GM23338 (cell line): ENCODE data around the gene PCDHGA1. TPM values are rescaled to one million over a fixed set of nuclear protein-coding genes. Genes with fewer than 3 reads are reported as not detected.

ENCODE experiments used
- ATAC-seq: fragments of 200-7000 bp; cut with Tn5 transposase; 3 replicates; pipeline ENCODE4 v1.9.1; 2020
- DNase-seq: peaks from one replicate; pipeline ENCODE4 v3.0.0-alpha.2; 2015; ENCODE audit warnings: low spot score
- H2AFZ ChIP-seq: fragments of 200-600 bp; sonication (generic); 2 replicates; pipeline ENCODE4 v1.8.0; 2016; ENCODE audit warnings: antibody characterized with exemption, mild to moderate bottlenecking, moderate library complexity
- H3F3A ChIP-seq: fragments of 200-600 bp; sonication (generic); replicated peaks from 2 replicates; pipeline ENCODE4 v1.8.0; 2017; ENCODE audit warnings: antibody characterized with exemption, mixed run types, low read depth
- H3K27ac ChIP-seq: fragments of 200-600 bp; sonication (generic); 2 replicates; pipeline ENCODE4 v1.6.1; 2016; ENCODE audit warnings: low read depth
- H3K27me3 ChIP-seq: fragments of 200-600 bp; sonication (generic); 2 replicates; pipeline ENCODE4 v1.8.0; 2016; ENCODE audit warnings: mild to moderate bottlenecking, mixed run types, moderate library complexity; ENCODE audit not compliant: insufficient read depth
- H3K36me3 ChIP-seq: fragments of 200-600 bp; sonication (generic); 2 replicates; pipeline ENCODE4 v1.8.0; 2016; ENCODE audit warnings: mild to moderate bottlenecking; ENCODE audit not compliant: insufficient read depth
- H3K4me1 ChIP-seq: fragments of 200-600 bp; sonication (generic); 2 replicates; pipeline ENCODE4 v1.8.0; 2016; ENCODE audit warnings: mild to moderate bottlenecking, moderate library complexity; ENCODE audit not compliant: insufficient read depth
- H3K4me2 ChIP-seq: fragments of 200-600 bp; sonication (generic); 2 replicates; pipeline ENCODE4 v1.7.1; 2017; ENCODE audit warnings: mixed run types
- H3K4me3 ChIP-seq: fragments of 200-600 bp; sonication (generic); 2 replicates; pipeline ENCODE4 v1.6.1; 2016; ENCODE audit warnings: mixed run types
- H3K79me2 ChIP-seq: fragments of 200-600 bp; sonication (generic); replicated peaks from 2 replicates; pipeline ENCODE4 v1.8.0; 2017; ENCODE audit warnings: mild to moderate bottlenecking; ENCODE audit not compliant: insufficient read depth
- H3K9me2 ChIP-seq: fragments of 200-600 bp; sonication (generic); 2 replicates; pipeline ENCODE4 v1.8.0; 2017; ENCODE audit not compliant: insufficient read depth
- H4K20me1 ChIP-seq: fragments of 200-600 bp; sonication (generic); replicated peaks from 2 replicates; pipeline ENCODE4 v1.8.0; 2017; ENCODE audit warnings: mild to moderate bottlenecking; ENCODE audit not compliant: insufficient read depth
- H3K27ac Mint-ChIP-seq: 2 replicates; pipeline ENCODE4 v1.8.0; 2020; ENCODE audit warnings: inconsistent platforms, mild to moderate bottlenecking, moderate library complexity, mixed read lengths
- H3K27me3 Mint-ChIP-seq: 3 replicates; pipeline ENCODE4 v1.8.0; 2022; ENCODE audit warnings: low read depth, mild to moderate bottlenecking, moderate library complexity, mixed read lengths, inconsistent platforms; ENCODE audit not compliant: insufficient read depth, poor library complexity
- H3K36me3 Mint-ChIP-seq: 3 replicates; pipeline ENCODE4 v1.8.0; 2021; ENCODE audit warnings: low read depth, mild to moderate bottlenecking, inconsistent platforms, moderate library complexity, mixed read lengths
- H3K4me1 Mint-ChIP-seq: 3 replicates; pipeline ENCODE4 v1.8.0; 2020; ENCODE audit warnings: mild to moderate bottlenecking, inconsistent platforms, mixed read lengths
- H3K4me3 Mint-ChIP-seq: 3 replicates; pipeline ENCODE4 v1.8.0; 2021; ENCODE audit warnings: moderate library complexity, mild to moderate bottlenecking, inconsistent platforms, mixed read lengths
- H3K9me3 Mint-ChIP-seq: 3 replicates; pipeline ENCODE4 v1.8.0; 2020; ENCODE audit warnings: moderate library complexity, mild to moderate bottlenecking, inconsistent platforms, mixed read lengths
- CREB1 ChIP-seq: fragments of 250-450 bp; sonication (Bioruptor Pico); IDR thresholded peaks from 2 replicates; pipeline ENCODE4 v1.5.0; 2020; ENCODE audit warnings: low read depth, mild to moderate bottlenecking, moderate library complexity
- JUNB ChIP-seq: IDR thresholded peaks from one replicate; pipeline ENCODE4 v1.6.1; 2016; ENCODE audit warnings: antibody characterized with exemption; ENCODE audit not compliant: unreplicated experiment
- NANOG ChIP-seq: IDR thresholded peaks from 2 replicates; pipeline ENCODE4 v1.6.1; 2016; ENCODE audit warnings: antibody characterized with exemption, borderline replicate concordance
- POLR2AphosphoS5 ChIP-seq: IDR thresholded peaks from 2 replicates; pipeline ENCODE4 v1.6.1; 2016; ENCODE audit warnings: antibody characterized with exemption, low read depth
- REST ChIP-seq: IDR thresholded peaks from one replicate; pipeline ENCODE4 v1.6.1; 2018; ENCODE audit warnings: antibody characterized with exemption; ENCODE audit not compliant: unreplicated experiment
- ZNF114 ChIP-seq: fragments of 250-450 bp; sonication (Bioruptor Pico); IDR thresholded peaks from 2 replicates; pipeline ENCODE4 v1.5.0; 2020; ENCODE audit warnings: mild to moderate bottlenecking, moderate library complexity
- ZNF331 ChIP-seq: fragments of 250-450 bp; sonication (Bioruptor Pico); IDR thresholded peaks from 2 replicates; pipeline ENCODE4 v1.5.0; 2020; ENCODE audit warnings: low read depth, mild to moderate bottlenecking, moderate library complexity
- polyA plus RNA-seq: library from polyadenylated mRNA; unstranded; fragments of >200 nt; fragmentation: Nextera tagmentation; extraction: Ambion mirVana; gene quantifications from 2 replicates; pipeline ENCODE4 v1.2.1, GENCODE V29; 2016
- total RNA-seq: library from RNA; depleted of rRNA; stranded (reverse); fragments of >200 nt; shearing (Covaris generic); gene quantifications from 2 replicates; pipeline ENCODE4 v1.2.3, GENCODE V29; 2014
- TF ChIP-seq, protein P1 (sequence below), 2 experiments: fragments of 200-600 bp in 1 of 2; sonication (generic) in 1 of 2; conservative IDR thresholded peaks; 2 replicates each; pipeline versions ENCODE4 v1.5.1 to v1.6.1; 2016 to 2017; ENCODE audit warnings: antibody characterized with exemption in 2 of 2, low read depth in 2 of 2, mild to moderate bottlenecking in 2 of 2, moderate library complexity in 1 of 2
- TF ChIP-seq, protein P2 (sequence below): IDR thresholded peaks from 2 replicates; pipeline ENCODE4 v1.6.1; 2016; ENCODE audit warnings: antibody characterized with exemption

Gene PCDHGA1
- total and polyA plus RNA-seq, 2 experiments from 2014 or later: 0.39 to 1.7 TPM

- H3K36me3 Mint-ChIP-seq: peaks cover 61% of the 10 kb centered on the region
- peaks cover 9% of the 10 kb centered on the region for H3K4me1 Mint-ChIP-seq
- Histone ChIP-seq H2AFZ (no peak overlapping the region), H3K4me3 (no peak overlapping the region), H3K27me3 (no peaks in the 10 kb centered on the region), H3K9me2 (no peaks in the 10 kb centered on the region), H3K4me1 (peaks cover 17% of the 10 kb centered on the region; the same call in 1 of the 2 replicates), H3F3A (no peaks in the 10 kb centered on the region), H3K27ac (no peak overlapping the region), H3K36me3 (peaks cover 4% of the 10 kb centered on the region; the same call in 1 of the 2 replicates), H3K79me2 (no peaks in the 10 kb centered on the region), H4K20me1 (no peaks in the 10 kb centered on the region), H3K4me2 (no peak overlapping the region)
- DNase-seq: no peak
- no peak overlapping the region for H3K27ac Mint-ChIP-seq
- H3K9me3 Mint-ChIP-seq: peaks cover 69% of the 10 kb centered on the region
- no peak overlapping the region for H3K4me3 Mint-ChIP-seq
- TF ChIP-seq JUNB (no peak), ZNF114 (CRISPR knock-in tag) (no peak), NANOG (no peak), CREB1 (CRISPR knock-in tag) (no peak), REST (no peak), POLR2AphosphoS5 (no peak), ZNF331 (CRISPR knock-in tag) (no peak)
- TF ChIP-seq, protein P1, sequence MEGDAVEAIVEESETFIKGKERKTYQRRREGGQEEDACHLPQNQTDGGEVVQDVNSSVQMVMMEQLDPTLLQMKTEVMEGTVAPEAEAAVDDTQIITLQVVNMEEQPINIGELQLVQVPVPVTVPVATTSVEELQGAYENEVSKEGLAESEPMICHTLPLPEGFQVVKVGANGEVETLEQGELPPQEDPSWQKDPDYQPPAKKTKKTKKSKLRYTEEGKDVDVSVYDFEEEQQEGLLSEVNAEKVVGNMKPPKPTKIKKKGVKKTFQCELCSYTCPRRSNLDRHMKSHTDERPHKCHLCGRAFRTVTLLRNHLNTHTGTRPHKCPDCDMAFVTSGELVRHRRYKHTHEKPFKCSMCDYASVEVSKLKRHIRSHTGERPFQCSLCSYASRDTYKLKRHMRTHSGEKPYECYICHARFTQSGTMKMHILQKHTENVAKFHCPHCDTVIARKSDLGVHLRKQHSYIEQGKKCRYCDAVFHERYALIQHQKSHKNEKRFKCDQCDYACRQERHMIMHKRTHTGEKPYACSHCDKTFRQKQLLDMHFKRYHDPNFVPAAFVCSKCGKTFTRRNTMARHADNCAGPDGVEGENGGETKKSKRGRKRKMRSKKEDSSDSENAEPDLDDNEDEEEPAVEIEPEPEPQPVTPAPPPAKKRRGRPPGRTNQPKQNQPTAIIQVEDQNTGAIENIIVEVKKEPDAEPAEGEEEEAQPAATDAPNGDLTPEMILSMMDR (conservative IDR thresholded peaks at IDR 0.05; ENCODE audit: low read depth in 2 of 2): no peak
- TF ChIP-seq, protein P2, sequence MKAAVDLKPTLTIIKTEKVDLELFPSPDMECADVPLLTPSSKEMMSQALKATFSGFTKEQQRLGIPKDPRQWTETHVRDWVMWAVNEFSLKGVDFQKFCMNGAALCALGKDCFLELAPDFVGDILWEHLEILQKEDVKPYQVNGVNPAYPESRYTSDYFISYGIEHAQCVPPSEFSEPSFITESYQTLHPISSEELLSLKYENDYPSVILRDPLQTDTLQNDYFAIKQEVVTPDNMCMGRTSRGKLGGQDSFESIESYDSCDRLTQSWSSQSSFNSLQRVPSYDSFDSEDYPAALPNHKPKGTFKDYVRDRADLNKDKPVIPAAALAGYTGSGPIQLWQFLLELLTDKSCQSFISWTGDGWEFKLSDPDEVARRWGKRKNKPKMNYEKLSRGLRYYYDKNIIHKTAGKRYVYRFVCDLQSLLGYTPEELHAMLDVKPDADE: no peak
- peaks cover 9% of the 10 kb centered on the region for H3K27me3 Mint-ChIP-seq
- no peak for ATAC-seq
Measured at GRCh38 chr5:141366016-141366896, 35.9 kb downstream of the PCDHGA1 start.
